Esophagus squamous epithelium (tissue), 5 donors: ENCODE measurements around the gene FSTL4. TPM values are rescaled to one million over a fixed set of nuclear protein-coding genes. Genes with fewer than 3 reads are reported as not detected.
"Not testable (repeated sequence)": the region's sequence is repeated elsewhere in the genome, so short reads cannot be mapped to it uniquely, and the experiment has no call there.

Experiments used
- DNase-seq: peaks from one replicate; lab custom pipeline; 2025; lab: John Stamatoyannopoulos, UW
- H3K27ac ChIP-seq, 4 donors: fragments of 200-600 bp; sonication (generic); one replicate each; pipeline ENCODE4 v1.5.1; 2016 to 2019; ENCODE audit warnings: mild to moderate bottlenecking in 1 of 4
- H3K27me3 ChIP-seq, 4 donors: fragments of 200-600 bp; sonication (generic); 1 replicate in 3 of 4; 2 replicates in 1 of 4; pipeline versions ENCODE4 v1.5.1 to v1.6.0; 2017 to 2021; ENCODE audit warnings: antibody characterized with exemption in 1 of 4
- H3K36me3 ChIP-seq, 3 donors: fragments of 200-600 bp; sonication (generic); one replicate each; pipeline ENCODE4 v1.5.1; 2016 to 2019
- H3K4me1 ChIP-seq, 3 donors: fragments of 200-600 bp; sonication (generic); one replicate each; pipeline ENCODE4 v1.5.1; 2017 to 2019
- H3K4me3 ChIP-seq, 4 donors: fragments of 200-600 bp; sonication (generic); 1 replicate in 3 of 4; 2 replicates in 1 of 4; pipeline ENCODE4 v1.5.1; 2016 to 2019; ENCODE audit warnings: mild to moderate bottlenecking in 2 of 4, moderate library complexity in 1 of 4
- H3K9me3 ChIP-seq, 3 donors: fragments of 200-600 bp; sonication (generic); one replicate each; pipeline ENCODE4 v1.5.1; 2016 to 2019
- CTCF ChIP-seq, 6 experiments: fragments of 450-650 bp in 4 of 6; fragments of 200-600 bp in 2 of 6; sonication (generic) in 2 of 6; IDR thresholded peaks; one replicate each; pipeline ENCODE4 v1.5.1; 2016 to 2019; ENCODE audit warnings: antibody characterized with exemption in 6 of 6, mild to moderate bottlenecking in 4 of 6, moderate library complexity in 4 of 6
- POLR2A ChIP-seq, 4 donors: fragments of 450-650 bp; IDR thresholded peaks; one replicate each; pipeline ENCODE4 v1.6.1; 2017; ENCODE audit warnings: antibody characterized with exemption in 4 of 4, mild to moderate bottlenecking in 4 of 4, moderate library complexity in 3 of 4
- WGBS, 2 donors: methylation state at CpG; one replicate each; pipeline ENCODE4 v1.1.5; 2018; 5-methylcytosine and 5-hydroxymethylcytosine counted together
- intact Hi-C: fragments of 100-400 bp; cut with DNase I; formaldehyde crosslinking; loops from one replicate; pipeline ENCODE4 v1.15.0; 2022
- total RNA-seq, 4 donors: library from RNA; depleted of rRNA; stranded (reverse); fragments of >200 nt; gene quantifications; one replicate each; pipeline ENCODE4 v1.1.0, GENCODE V29; 2016
- donor health status: DM: yes; HTN: yes; CAD: no.

The FSTL4 gene
- total RNA-seq, 4 donors from 2014 or later, result 0.53 to 4.1 (median 1.4) TPM

DNA sequence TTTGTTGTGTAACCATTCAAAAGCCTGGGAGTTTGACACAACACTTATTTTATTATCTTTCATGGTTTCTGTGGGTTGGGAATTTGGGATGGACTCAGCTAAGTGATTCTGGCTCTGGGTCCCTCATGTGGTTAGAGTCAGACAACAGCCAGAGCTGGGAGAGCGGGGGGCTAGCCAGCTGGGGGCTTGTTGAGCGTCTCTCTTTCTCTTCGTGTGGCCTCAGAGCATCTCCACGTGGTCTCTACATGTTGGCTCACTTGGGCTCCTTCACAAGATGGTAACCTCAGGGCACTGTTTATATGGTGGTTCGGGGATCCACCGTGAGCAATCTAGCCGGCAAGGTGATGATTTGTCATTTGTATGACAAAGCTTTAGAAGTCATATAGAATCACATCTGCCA lies 73.6 kb downstream of the FSTL4 start:
- Histone ChIP-seq H3K4me1 (no peaks in the 10 kb centered on the region), H3K27me3 (no peaks in the 10 kb centered on the region), H3K4me3 (no peak overlapping the region), H3K9me3 (no peaks in the 10 kb centered on the region), H3K27ac (no peak overlapping the region), H3K36me3 (no peaks in the 10 kb centered on the region)
- no peak for TF ChIP-seq POLR2A (IDR thresholded peaks at IDR 0.05)
- no peak for TF ChIP-seq CTCF (IDR thresholded peaks at IDR 0.05)
- no peak for DNase-seq
- intact Hi-C loops, result no loop called here
- 62 to 80% methylated on average over 4 of the region's 7 CpGs for WGBS, 2 donors

DNA sequence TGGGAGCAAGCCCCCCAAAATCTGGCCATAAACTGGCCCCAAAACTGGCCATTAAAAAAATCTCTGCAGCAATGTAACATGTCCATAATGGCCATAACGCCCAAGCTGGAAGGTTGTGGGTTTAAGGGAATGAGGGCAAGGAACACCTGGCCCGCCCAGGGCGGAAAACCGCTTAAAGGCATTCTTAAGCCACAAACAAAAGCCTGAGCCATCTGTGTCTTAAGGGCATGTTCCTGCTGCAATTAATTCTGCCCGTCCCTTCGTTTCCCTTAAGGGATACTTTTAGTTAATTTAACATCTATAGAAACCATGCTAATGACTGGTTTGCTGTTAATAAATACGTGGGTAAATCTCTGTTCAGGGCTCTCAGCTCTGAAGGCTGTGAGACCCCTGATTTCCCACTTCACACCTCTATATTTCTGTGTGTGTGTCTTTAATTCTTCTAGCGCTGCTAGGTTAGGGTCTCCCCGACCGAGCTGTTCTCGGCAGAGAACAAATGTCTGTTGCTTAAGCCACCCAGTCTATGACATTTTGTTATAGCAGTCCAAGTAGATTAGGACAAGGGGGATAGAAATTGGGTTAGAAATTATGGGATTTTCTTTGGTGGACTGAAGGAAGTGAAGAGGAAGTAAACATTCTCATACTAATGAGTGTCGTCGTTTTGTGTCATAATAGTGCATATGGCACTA lies 77.0 kb downstream of the FSTL4 start:
- H3K27me3 ChIP-seq, intact Hi-C loops, H3K9me3 ChIP-seq, H3K4me3 ChIP-seq, H3K36me3 ChIP-seq, H3K27ac ChIP-seq, DNase-seq, H3K4me1 ChIP-seq: not testable (repeated sequence)
- WGBS, 2 donors, result 65 to 69% methylated on average over 12 to 13 of the region's 13 CpGs

GRCh38 chr5:133534566-133534965 lies 77.8 kb downstream of the FSTL4 start:
- Histone ChIP-seq H3K27ac (no peak overlapping the region), H3K27me3 (no peaks in the 10 kb centered on the region), H3K9me3 (no peaks in the 10 kb centered on the region), H3K36me3 (no peaks in the 10 kb centered on the region), H3K4me3 (no peak overlapping the region), H3K4me1 (no peaks in the 10 kb centered on the region)
- no peak for DNase-seq
- intact Hi-C loops, result no loop called here
- 84 to 85% methylated on average over 2 of the region's 2 CpGs for WGBS, 2 donors
- TF ChIP-seq CTCF (IDR thresholded peaks at IDR 0.05), result no peak
- no peak for TF ChIP-seq POLR2A (IDR thresholded peaks at IDR 0.05)

GRCh38 chr5:133533541-133533940 lies 78.8 kb downstream of the FSTL4 start:
- no peak overlapping the region for H3K27ac ChIP-seq
- no peak overlapping the region for H3K4me3 ChIP-seq
- H3K9me3 ChIP-seq, result no peaks in the 10 kb centered on the region
- H3K27me3 ChIP-seq, result no peaks in the 10 kb centered on the region
- DNase-seq, result no peak
- WGBS, 2 donors, result 93 to 94% methylated on average over 4 of the region's 4 CpGs
- TF ChIP-seq CTCF (IDR thresholded peaks at IDR 0.05) (no peak), POLR2A (IDR thresholded peaks at IDR 0.05) (no peak)
- no peaks in the 10 kb centered on the region for H3K4me1 ChIP-seq
- intact Hi-C loops, result no loop called here
- no peaks in the 10 kb centered on the region for H3K36me3 ChIP-seq

DNA sequence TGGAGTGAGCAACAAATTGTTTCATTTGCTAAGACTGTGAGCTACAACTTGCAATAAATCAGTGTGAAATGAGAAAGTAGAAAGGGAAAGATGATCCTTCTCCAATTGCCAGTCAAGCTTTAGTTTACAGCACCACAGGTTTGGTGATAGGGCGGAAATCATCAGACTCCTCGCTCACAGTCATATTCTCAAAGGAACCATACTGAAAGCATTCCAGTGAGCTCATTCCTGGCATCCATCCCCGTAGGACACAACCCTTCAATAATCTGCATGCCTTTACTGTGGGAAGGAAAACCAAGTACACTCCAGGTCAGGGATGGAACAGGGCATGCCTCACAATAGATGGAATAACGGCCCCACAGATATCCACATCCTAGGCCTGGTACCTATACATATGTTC lies 80.7 kb downstream of the FSTL4 start:
- Histone ChIP-seq H3K4me1 (no peaks in the 10 kb centered on the region), H3K9me3 (no peaks in the 10 kb centered on the region), H3K27ac (no peak overlapping the region), H3K27me3 (no peaks in the 10 kb centered on the region), H3K36me3 (no peaks in the 10 kb centered on the region), H3K4me3 (no peak overlapping the region)
- TF ChIP-seq POLR2A (IDR thresholded peaks at IDR 0.05) (no peak), CTCF (IDR thresholded peaks at IDR 0.05) (no peak)
- no peak for DNase-seq
- WGBS, 2 donors, result 35 to 40% methylated on average over 4 of the region's 4 CpGs
- intact Hi-C loops, result no loop called here

GRCh38 chr5:133531178-133531577 lies 81.2 kb downstream of the FSTL4 start:
- 61 to 82% methylated on average over 4 of the region's 4 CpGs for WGBS, 2 donors

More at GRCh38 chr5:133531178-133531577, 81.2 kb downstream of the FSTL4 start:
- H3K9me3 ChIP-seq, result no peaks in the 10 kb centered on the region
- TF ChIP-seq POLR2A (IDR thresholded peaks at IDR 0.05), result no peak
- no peak for TF ChIP-seq CTCF (IDR thresholded peaks at IDR 0.05)
- no peaks in the 10 kb centered on the region for H3K4me1 ChIP-seq
- no peaks in the 10 kb centered on the region for H3K27me3 ChIP-seq
- no peaks in the 10 kb centered on the region for H3K36me3 ChIP-seq
- H3K27ac ChIP-seq, result no peak overlapping the region
- DNase-seq, result no peak
- no peak overlapping the region for H3K4me3 ChIP-seq
- intact Hi-C loops, result no loop called here
